ENCODE measurements around the gene SERPINA10.

- TF ChIP-seq CTCF (IDR thresholded peaks at IDR 0.05) (no peak), POLR2A (IDR thresholded peaks at IDR 0.05) (no peak)
Observed at GRCh38 chr14:94310248-94310647, 17.2 kb upstream of the SERPINA10 start.
